Measurements from ENCODE around the gene SLC7A10.

SLC7A10 gene

GRCh38 chr19:33225458-33225926, at the start of gene SLC7A10:
TSS of gene SLC7A10 (minus strand) at chr19:33225850. CDS start at chr19:33225703, 147 bp downstream.
- DNase-seq, result no peak

GRCh38 chr19:33274663-33275558, 49.3 kb upstream of the SLC7A10 start:
- no peak for DNase-seq

- peak; percentile 46 for DNase-seq
Measured at GRCh38 chr19:33273881-33274662, 48.4 kb upstream of the SLC7A10 start.

- DNase-seq, result no peak
Measured at GRCh38 chr19:33273065-33273736, 47.6 kb upstream of the SLC7A10 start.

GRCh38 chr19:33271246-33272021, 45.8 kb upstream of the SLC7A10 start:
- no peak for DNase-seq

- no peak for DNase-seq
Measured at GRCh38 chr19:33270769-33271168, 45.1 kb upstream of the SLC7A10 start.

GRCh38 chr19:33269016-33269415, 43.4 kb upstream of the SLC7A10 start:
- DNase-seq, result no peak

- DNase-seq, result no peak
Measured at GRCh38 chr19:33268162-33268991, 42.7 kb upstream of the SLC7A10 start.

GRCh38 chr19:33267706-33268105, 42.1 kb upstream of the SLC7A10 start:
- DNase-seq, result no peak

- DNase-seq, result no peak
Measured at GRCh38 chr19:33266974-33267484, 41.4 kb upstream of the SLC7A10 start.

- DNase-seq, result no peak
Measured at GRCh38 chr19:33264881-33265445, 39.3 kb upstream of the SLC7A10 start.

- no peak for DNase-seq
Measured at GRCh38 chr19:33263325-33264023, 37.8 kb upstream of the SLC7A10 start.

GRCh38 chr19:33261511-33262189, 36.0 kb upstream of the SLC7A10 start:
- no peak for DNase-seq

- DNase-seq, result no peak
Measured at GRCh38 chr19:33260628-33261418, 35.2 kb upstream of the SLC7A10 start.

- DNase-seq, result no peak
Measured at GRCh38 chr19:33259539-33259938, 33.9 kb upstream of the SLC7A10 start.

GRCh38 chr19:33257828-33258227, 32.2 kb upstream of the SLC7A10 start:
- no peak for DNase-seq

GRCh38 chr19:33256261-33256660, 30.6 kb upstream of the SLC7A10 start:
- DNase-seq, result no peak

- no peak for DNase-seq
Measured at GRCh38 chr19:33255781-33256180, 30.1 kb upstream of the SLC7A10 start.

Measured in stimulated activated CD4-positive, alpha-beta T cell treated with anti-CD3 and anti-CD28 coated beads, Interleukin-4, amount 100 ng/mL, for 1 hour (primary cell).